Stimulated activated CD4-positive, alpha-beta T cell treated with anti-CD3 and anti-CD28 coated beads, Interleukin-15, amount 100 ng/mL, for 24 hours (primary cell): ENCODE data around the gene LRRC8D.
"Not testable (repeated sequence)": the region's sequence is repeated elsewhere in the genome, so short reads cannot be mapped to it uniquely, and the experiment has no call there.

ENCODE experiments used
- DNase-seq: peaks from one replicate; pipeline ENCODE4 v3.0.0-alpha.2; 2020

LRRC8D gene

DNA sequence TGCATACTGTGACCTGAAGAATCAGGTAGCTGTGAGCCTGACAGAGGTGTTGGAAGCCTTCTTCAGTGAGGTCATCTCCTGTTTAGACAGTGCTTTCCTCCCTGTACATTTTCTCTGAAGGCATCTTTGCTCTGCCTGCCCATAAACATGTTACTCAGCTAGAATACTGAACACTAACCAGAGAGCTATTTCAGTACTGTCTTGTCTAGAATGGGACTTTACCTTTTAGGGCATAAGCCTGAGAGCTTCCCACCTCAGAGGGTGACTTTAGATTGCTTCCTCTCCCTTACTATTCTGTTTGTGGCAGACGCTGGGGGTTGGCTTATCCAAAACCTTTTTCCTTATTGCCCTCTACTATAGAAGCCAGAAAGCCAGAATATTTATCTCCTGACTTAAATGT, 150.8 kb downstream of the LRRC8D start:
- no peak for DNase-seq

DNA sequence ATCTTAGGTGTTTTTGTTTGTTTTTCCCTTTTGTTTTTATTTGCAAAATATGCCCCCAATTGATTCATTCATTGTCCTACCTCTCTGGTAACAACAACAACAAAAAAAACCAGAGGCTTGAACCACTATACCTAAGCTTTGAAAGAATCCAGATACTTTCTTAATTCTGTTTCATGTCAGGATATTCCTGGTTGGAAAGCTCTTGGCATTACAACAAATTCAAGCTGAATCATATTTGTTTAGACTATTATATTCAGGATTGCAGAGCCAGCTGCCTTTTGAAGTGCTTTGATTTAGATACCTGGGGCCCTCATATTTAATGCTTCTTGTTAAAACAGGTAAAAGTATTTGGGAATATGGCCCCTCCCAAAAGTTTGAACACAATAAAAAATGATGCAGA, 151.2 kb downstream of the LRRC8D start:
- DNase-seq = no peak

DNA sequence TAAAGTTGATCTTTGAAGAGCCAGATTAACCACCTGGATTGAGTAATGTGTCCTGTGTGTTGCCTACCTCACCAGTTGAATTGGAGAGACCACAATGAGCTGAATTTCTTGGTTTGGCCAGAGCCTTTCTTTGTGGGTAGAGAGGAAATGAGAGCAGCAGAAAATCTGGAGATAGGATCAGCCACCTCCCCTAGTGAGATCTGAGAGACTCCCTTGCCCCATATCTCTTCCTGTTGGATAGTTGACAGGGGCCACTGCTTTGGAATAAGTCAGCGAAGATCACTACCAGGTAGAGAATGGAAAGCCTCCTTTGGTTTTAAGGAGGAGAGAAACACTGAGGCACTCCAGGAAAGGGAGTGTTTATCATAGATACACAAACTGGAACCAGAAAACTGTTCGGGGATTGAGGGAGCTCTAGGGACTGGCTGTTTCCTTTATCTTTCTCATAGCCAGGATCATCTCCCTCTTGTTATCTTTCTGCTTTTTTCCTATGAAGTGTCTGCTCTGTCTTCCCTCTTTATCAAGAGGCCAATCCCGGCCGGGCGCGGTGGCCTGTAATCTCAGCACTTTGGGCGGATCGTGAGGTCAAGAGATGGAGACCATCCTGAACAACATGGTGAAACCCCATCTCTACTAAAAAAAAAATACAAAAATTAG, 152.8 kb downstream of the LRRC8D start:
- DNase-seq = no peak

DNA sequence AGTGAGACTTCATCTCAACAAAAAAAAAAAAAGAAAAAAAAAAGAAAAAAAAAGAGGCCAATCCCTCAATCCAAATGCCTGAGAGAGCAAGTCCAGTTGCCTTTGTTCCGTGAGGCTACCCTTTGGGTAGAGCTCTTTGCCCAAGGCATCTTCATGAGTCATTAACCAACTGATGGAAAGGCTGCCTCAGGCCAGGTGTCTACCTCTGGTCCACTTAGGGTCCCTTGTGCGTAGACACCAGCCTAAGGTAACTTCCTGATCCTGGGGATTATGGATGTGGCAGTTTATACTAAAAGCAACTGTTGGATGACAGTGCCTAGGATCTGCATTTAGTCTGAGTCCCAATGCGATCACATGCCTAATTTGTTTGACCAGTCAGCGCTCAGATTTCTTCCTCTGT, 153.4 kb downstream of the LRRC8D start:
- DNase-seq = no peak

DNA sequence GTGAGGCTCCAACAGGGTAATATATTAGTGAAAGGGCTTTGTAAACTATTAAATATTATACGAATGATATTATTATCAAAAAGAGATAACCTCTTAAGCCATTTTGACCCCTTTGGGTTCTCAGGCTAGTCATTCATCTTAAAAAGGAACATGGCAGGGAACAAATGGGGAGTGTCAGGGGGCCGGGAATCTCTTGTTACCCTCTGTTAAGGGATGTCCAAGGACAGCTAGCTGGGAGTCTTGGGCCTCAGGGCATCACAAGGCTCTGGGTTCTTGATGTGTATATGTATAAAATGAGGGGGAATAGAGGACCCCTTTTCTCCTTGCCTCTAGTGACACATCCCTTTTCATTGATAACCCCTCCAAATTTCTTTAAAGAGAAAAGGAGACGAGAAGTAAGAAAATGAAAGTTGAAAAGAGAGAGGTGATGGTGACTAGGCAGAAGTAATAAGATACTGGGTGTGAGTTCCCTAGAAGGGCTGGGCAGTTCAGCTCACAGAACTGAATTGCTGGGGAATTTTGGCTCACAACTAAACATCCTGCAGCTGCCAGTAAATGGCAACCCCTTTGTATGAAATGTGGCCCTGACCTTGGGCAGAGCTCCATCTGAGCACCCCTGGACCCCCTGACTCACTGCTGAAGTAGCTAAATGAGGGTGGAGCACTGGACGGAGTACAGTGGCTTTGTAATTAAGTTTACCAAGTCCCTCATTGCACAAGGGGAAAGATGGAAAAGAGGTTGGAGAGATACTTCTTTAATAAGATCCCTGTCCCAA, 154.1 kb downstream of the LRRC8D start:
- no peak for DNase-seq

DNA sequence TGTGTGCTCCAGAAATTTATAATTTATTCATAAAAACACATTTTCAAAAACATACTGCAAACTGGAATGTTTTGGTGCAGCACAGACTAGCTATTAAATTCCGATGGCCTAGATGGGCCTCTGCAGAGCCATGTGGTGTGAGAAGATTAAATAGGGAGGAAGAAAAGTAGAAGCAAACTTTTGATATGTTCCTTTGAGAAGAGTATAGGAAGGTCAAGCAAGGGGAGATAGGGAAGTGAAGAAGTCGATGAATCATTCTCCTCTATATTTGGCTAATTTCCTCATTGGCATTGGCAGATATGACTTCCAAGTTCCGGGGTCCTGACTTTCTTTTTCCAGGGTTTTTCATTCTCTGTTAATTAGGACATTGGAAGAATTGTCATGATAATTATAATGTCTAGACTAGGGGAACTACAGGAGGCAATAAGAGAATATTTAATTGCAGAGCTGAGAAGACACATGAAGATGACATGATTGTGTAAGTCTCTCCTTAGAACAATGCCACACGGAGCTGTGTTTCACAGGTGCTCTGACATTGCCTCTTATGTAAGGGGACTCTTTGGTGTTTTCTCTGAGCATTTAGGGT, 154.8 kb downstream of the LRRC8D start:
- DNase-seq = no peak

DNA sequence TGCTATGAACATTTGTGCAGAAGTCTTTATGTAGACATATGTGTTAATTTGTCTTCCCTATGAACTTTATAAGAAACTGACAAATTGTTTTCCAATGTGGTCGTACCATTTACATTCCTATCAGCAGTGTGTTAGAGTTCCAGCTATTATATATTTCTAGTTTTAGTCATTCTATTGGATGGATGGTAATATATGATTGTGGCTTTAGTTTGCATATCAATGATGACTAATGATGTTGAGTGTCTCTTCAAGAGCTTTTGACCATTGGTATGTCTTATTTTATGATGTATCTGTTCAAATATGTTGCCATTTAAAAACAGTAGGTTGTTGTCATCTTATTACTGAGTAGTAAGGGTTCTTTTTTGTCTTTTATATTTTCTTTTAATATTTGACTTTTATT, 157.9 kb downstream of the LRRC8D start:
- DNase-seq = no peak

DNA sequence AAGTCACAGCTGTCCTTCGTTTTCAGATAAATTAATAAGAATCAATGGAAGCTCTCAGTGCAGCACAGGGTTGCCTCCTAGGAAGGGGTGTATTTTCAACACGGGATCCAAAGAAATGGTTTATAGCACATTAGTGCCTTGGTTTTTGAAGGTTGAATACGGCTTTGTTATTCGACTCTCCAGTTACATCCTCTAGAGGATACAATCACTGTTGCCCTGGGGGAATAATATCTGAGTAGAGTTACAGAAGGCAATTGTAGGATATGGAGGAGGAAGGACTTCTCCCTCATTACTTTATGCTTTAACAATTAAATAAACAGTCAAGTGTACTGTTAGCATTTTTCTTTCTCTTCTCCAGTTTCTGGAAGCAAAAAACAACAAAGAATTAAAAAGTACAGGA, 159.8 kb downstream of the LRRC8D start:
- no peak for DNase-seq

DNA sequence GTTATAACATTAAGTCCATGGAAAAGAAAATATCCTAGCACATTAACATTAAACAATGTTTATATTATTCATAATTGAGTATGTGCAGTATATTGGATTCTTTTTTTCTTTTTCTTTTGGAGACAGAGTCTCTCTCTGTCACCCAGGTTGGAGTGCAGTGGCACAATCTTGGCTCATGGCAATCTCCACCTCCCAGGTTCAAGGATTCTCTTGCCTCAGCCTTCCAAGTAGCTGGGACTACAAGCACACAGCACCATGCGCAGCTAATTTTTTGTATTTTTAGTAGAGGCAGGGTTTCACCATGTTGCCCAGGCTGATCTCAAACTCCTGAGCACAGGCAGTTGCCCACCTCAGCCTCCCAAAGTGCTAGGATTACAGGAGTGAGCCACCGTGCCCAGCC, 162.0 kb downstream of the LRRC8D start:
- DNase-seq = not testable (repeated sequence)

DNA sequence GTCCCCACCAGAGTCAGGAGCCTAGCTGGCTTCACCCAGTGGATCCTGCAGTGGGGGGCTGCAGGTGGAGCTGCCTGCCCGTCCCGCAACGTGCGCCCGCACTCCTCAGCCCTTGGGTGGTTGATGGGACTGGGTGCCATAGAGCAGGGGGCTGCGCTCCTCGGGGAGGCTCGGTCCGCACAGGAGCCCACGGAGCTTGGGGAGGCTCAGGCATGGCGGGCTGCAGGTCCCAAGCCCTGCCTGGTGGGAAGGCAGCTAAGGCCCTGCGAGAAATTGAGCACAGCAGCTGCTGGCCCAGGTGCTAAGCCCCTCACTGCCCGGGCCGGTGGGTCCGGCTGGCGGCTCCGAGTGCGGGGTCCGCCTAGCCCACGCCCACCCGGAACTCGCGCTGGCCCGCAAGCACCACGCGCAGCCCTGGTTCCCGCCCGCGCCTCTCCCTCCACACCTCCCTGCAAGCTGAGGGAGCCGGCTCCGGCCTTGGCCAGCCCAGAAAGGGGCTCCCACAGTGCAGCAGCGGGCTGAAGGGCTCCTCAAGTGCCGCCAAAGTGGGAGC, 163.8 kb downstream of the LRRC8D start:
- not testable (repeated sequence) for DNase-seq

DNA sequence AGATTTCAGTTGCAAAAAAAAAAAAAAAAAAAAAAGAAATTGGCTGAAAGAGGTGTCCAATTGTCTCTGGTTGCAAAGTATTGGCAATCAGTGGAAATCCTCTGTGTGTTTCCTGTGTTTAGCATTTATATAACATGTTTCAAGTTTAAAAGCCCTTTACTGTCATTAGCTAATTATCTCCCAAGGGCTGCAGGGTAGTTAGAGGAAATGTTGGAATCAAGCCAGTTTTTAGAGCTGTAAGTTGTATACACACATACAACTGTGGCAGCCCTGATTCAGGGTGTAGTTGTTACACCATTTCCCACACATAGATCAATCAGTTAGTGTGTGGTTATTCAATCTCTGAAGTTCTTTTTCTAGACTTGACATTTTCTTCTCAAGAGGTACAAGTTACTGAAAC, 165.2 kb downstream of the LRRC8D start:
- no peak for DNase-seq
